ENCODE measurements around the gene CABP5. TPM values are rescaled to one million over a fixed set of nuclear protein-coding genes. Genes with fewer than 3 reads are reported as not detected.
"Not testable (repeated sequence)": the region's sequence is repeated elsewhere in the genome, so short reads cannot be mapped to it uniquely, and the experiment has no call there.

CABP5 gene
- not detected in 2 replicates for total RNA-seq (2013; cell fraction: nucleolus; rRNA removed)
- total RNA-seq (2014; rRNA removed) (not detected in 2 replicates), total RNA-seq (2014; rRNA removed; fragmentation: Illumina TruSeq; extraction: Trizol) (not detected in 2 replicates), total RNA-seq (2021) (not detected in 2 replicates), polyA plus RNA-seq (2011; rRNA removed) (not detected in 2 replicates), polyA plus RNA-seq (2014; fragmentation: Illumina TruSeq; extraction: Trizol) (not detected in 2 replicates), polyA plus RNA-seq (2014; fragmentation: Nextera tagmentation; extraction: Ambion mirVana) (not detected), polyA plus RNA-seq (2014; rRNA removed) (not detected in 2 replicates), polyA plus RNA-seq (2016; fragmentation: Nextera tagmentation; extraction: Ambion mirVana) (not detected), polyA minus RNA-seq (2011; rRNA and poly(A)+ RNA removed) (not detected in 2 replicates), Bru-seq, nascent RNA (not detected), BruChase-seq, experiment 1, labeled RNA remaining after a 6-hour chase (not detected), BruChase-seq, experiment 2, labeled RNA remaining after a 2-hour chase (not detected)
- not detected for polyA plus RNA-seq (2011; ENCODE audit: low read depth)
- not detected in 2 replicates for polyA plus RNA-seq (2011; cell fraction: cytosol; rRNA removed)
- polyA plus RNA-seq (2011; cell fraction: nucleus; rRNA removed), result not detected in 2 replicates
- not detected in 2 replicates for polyA plus RNA-seq (2012)
- not detected in 2 replicates for polyA minus RNA-seq (2011; cell fraction: cytosol; rRNA and poly(A)+ RNA removed)
- not detected in 2 replicates for polyA minus RNA-seq (2011; cell fraction: nucleus; rRNA and poly(A)+ RNA removed)
- long read RNA-seq, experiment 1, result 0 reads
- long read RNA-seq, experiment 2, result 0 reads

DNA sequence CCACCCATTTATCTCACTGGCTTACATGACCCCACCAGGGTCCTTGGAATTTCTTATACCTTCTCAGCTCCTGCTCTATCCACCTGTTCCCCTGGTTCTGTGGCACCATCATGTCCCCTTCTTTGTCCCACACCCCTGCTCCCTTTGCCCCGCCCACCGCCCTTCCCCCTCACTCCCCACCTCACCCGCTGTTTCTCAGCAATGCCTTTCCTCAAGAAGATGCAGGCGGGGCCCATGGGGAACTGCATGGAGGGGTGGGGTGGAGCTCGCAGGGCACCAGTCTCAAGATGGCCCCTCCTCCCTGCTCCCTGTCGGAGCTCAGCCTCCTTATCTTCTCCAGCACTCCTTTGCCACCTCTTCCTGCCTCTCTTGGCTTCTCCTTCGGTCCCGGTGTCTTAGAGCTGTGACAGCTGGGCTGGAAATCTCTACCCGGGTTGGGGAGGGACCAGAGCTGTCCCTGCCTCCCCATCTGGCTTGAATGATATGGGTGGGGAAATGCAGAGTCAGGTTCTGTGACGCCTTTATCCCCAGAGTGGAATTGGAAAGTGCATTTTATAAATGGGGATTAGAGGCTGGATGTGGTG is at the start of gene CABP5:
Gene CABP5 (minus strand): TSS at position 405 of the 584 bp plus-strand sequence. CDS start 157 bp downstream, at position 248.
- FAIRE-seq, result no peak
- Histone ChIP-seq H3K4me1 (ENCODE audit: control insufficient read depth, insufficient read depth, low read length) (no peaks in the 10 kb centered on the region), H4K20me1 (ENCODE audit: control insufficient read depth, insufficient read depth) (no peaks in the 10 kb centered on the region), H3K36me3 (ENCODE audit: control insufficient read depth in 2 of 2, insufficient read depth in 2 of 2, low read length in 1 of 2) (no peaks in the 10 kb centered on the region), H3K27ac (ENCODE audit: control insufficient read depth, insufficient read depth) (no peak within 1 kb of the TSS), H3K4me2 (ENCODE audit: control insufficient read depth, insufficient read depth) (no peak within 1 kb of the TSS), H3K9ac (ENCODE audit: control insufficient read depth, insufficient read depth, low read length) (no peak within 1 kb of the TSS), H3K4me3 (no peak within 1 kb of the TSS), H3K27me3 (replicated peaks in 1 of 2; ENCODE audit: control insufficient read depth in 2 of 2, insufficient read depth in 2 of 2, low read length in 1 of 2) (no peaks in the 10 kb centered on the region; a peak in 2 of 4 replicates), H3K79me2 (ENCODE audit: control insufficient read depth, insufficient read depth, low read length) (no peaks in the 10 kb centered on the region), H3K9me3 (replicated peaks; ENCODE audit: control insufficient read depth, insufficient read depth, low read length) (no peaks in the 10 kb centered on the region), H2AFZ (ENCODE audit: control insufficient read depth, low read depth, low read length) (no peak within 1 kb of the TSS)
- SMC1A ChIA-PET (ENCODE audit: uncharacterized antibody, unreplicated experiment), result no interaction called here
- DNase-seq (ENCODE audit: low read depth, low spot score), result no peak
- ATAC-seq, result no peak
- TF ChIP-seq SP1 (IDR thresholded peaks at IDR 0.05; ENCODE audit: low read depth, low read length) (no peak), TCF3 (IDR thresholded peaks at IDR 0.05; ENCODE audit: borderline replicate concordance, insufficient read depth, low read depth, low read length) (no peak), RCOR1 (conservative IDR thresholded peaks at IDR 0.05; ENCODE audit: low read depth, low read length) (no peak)
- TF ChIP-seq, protein P1, sequence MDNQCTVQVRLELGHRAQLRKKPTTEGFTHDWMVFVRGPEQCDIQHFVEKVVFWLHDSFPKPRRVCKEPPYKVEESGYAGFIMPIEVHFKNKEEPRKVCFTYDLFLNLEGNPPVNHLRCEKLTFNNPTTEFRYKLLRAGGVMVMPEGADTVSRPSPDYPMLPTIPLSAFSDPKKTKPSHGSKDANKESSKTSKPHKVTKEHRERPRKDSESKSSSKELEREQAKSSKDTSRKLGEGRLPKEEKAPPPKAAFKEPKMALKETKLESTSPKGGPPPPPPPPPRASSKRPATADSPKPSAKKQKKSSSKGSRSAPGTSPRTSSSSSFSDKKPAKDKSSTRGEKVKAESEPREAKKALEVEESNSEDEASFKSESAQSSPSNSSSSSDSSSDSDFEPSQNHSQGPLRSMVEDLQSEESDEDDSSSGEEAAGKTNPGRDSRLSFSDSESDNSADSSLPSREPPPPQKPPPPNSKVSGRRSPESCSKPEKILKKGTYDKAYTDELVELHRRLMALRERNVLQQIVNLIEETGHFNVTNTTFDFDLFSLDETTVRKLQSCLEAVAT (IDR thresholded peaks at IDR 0.05), result no peak
- POLR2A ChIA-PET, result no interaction called here
- in situ Hi-C loops (cut with MboI) (no loop called here), intact Hi-C loops (cut with micrococcal nuclease; ENCODE audit: unreplicated experiment) (no loop called here)
- BruUV-seq (replicated peaks), result no TSS peak
- CTCF ChIA-PET, result no interaction called here
- RAD21 ChIA-PET (ENCODE audit: unreplicated experiment), result no interaction called here
- 8% methylated on average over 6 of the region's 10 CpGs for WGBS (ENCODE audit: insufficient coverage, insufficient replicate concordance, low lambda C conversion rate, missing lambda C conversion rate)

DNA sequence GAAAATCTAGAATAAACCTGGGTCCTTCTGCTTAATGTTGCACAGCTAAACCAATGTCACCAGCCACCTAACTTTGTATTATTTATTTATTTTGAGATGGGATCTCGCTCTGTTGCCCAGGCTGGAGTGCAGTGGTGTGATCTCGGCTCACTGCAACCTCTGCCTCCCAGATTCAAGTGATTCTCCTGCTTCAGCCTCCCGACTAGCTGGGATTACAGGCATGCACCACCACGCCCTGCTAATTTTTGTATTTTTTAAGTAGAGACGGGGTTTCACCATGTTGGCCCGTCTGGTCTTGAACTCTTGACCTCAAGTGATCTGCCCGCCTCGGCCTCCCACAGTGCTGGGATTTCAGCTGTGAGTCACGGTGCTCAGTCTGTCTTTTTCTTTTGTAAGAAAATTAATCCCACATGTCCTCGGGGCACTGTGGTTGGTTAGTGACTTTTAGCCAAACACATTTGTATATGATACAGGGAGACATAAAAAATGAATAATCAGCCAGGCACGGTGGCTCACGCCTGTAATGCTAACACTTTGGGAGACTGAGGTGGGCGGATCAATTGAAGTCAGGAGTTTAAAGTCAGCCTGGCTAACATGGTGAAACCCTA is 47.3 kb upstream of the CABP5 start:
- ATAC-seq; H3K9me3 ChIP-seq (replicated peaks; ENCODE audit: control insufficient read depth, insufficient read depth, low read length); FAIRE-seq; H3K27me3 ChIP-seq (replicated peaks in 1 of 2; ENCODE audit: control insufficient read depth in 2 of 2, insufficient read depth in 2 of 2, low read length in 1 of 2); DNase-seq (ENCODE audit: low read depth, low spot score); POLR2A ChIA-PET; in situ Hi-C loops (cut with MboI); SMC1A ChIA-PET (ENCODE audit: uncharacterized antibody, unreplicated experiment); H3K79me2 ChIP-seq (ENCODE audit: control insufficient read depth, insufficient read depth, low read length); CTCF ChIA-PET; H3K4me2 ChIP-seq (ENCODE audit: control insufficient read depth, insufficient read depth); BruUV-seq (replicated peaks); H3K4me1 ChIP-seq (ENCODE audit: control insufficient read depth, insufficient read depth, low read length); intact Hi-C loops (cut with micrococcal nuclease; ENCODE audit: unreplicated experiment); H3K4me3 ChIP-seq; RAD21 ChIA-PET (ENCODE audit: unreplicated experiment); H3K9ac ChIP-seq (ENCODE audit: control insufficient read depth, insufficient read depth, low read length); H3K36me3 ChIP-seq (ENCODE audit: control insufficient read depth in 2 of 2, insufficient read depth in 2 of 2, low read length in 1 of 2); H3K27ac ChIP-seq (ENCODE audit: control insufficient read depth, insufficient read depth); H4K20me1 ChIP-seq (ENCODE audit: control insufficient read depth, insufficient read depth); H2AFZ ChIP-seq (ENCODE audit: control insufficient read depth, low read depth, low read length): not testable (repeated sequence)
- 32% methylated on average over 13 of the region's 13 CpGs for WGBS (ENCODE audit: insufficient coverage, insufficient replicate concordance, low lambda C conversion rate, missing lambda C conversion rate)

All from GM12878 (cell line).